SK-N-MC (cell line): Measurements from ENCODE around the gene FRMD3.

Experiments
- EZH2 ChIP-seq: fragments of 200-600 bp; sonication (generic); IDR thresholded peaks from one replicate; pipeline ENCODE4 v1.6.1; 2017; ENCODE audit warnings: antibody characterized with exemption
- FOXP2 ChIP-seq: optimal IDR thresholded peaks from 2 replicates; pipeline ENCODE3; 2011; ENCODE audit warnings: mild to moderate bottlenecking, moderate library complexity; ENCODE audit not compliant: insufficient read depth; ENCODE audit errors: extremely low read length, control extremely low read depth

GRCh38 chr9:83505282-83505681, 32.9 kb downstream of the FRMD3 start:
- TF ChIP-seq EZH2 (no peak), FOXP2 (no peak)
